ENCODE measurements around the gene KCNJ4.
"Not testable (repeated sequence)": the region's sequence is repeated elsewhere in the genome, so short reads cannot be mapped to it uniquely, and the experiment has no call there.

KCNJ4 gene

DNA sequence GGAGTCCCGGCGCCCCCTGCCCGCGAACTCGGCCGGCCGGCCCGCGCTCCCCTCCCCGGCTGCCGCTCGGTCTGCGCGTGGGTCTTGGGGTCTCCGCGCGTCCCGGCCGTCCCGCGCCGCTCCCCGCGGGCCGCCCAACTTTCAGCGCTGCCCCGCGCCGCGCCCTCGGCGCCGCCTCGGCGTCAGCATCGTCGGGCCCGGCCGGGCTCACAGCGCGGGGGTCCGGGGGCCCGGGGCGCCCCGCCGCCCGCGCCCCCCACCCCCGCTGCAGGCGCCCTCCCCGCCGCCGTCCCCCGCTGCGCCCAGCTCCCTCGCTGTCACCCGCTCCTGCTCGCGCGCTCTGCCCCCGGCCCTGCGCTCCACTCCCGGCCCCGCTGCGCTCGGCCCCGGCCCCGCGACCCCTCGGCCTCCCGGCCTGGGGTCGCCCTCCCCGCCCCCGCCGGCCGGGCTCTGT, at the start of gene KCNJ4:
KCNJ4 (minus strand) TSS at position 124 of the 454 bp plus-strand sequence. CDS start 27,067 bp downstream, outside the sequence.
- DNase-seq, result no peak

GRCh38 chr22:38503021-38503420, 48.0 kb upstream of the KCNJ4 start:
- DNase-seq, result no peak

DNA sequence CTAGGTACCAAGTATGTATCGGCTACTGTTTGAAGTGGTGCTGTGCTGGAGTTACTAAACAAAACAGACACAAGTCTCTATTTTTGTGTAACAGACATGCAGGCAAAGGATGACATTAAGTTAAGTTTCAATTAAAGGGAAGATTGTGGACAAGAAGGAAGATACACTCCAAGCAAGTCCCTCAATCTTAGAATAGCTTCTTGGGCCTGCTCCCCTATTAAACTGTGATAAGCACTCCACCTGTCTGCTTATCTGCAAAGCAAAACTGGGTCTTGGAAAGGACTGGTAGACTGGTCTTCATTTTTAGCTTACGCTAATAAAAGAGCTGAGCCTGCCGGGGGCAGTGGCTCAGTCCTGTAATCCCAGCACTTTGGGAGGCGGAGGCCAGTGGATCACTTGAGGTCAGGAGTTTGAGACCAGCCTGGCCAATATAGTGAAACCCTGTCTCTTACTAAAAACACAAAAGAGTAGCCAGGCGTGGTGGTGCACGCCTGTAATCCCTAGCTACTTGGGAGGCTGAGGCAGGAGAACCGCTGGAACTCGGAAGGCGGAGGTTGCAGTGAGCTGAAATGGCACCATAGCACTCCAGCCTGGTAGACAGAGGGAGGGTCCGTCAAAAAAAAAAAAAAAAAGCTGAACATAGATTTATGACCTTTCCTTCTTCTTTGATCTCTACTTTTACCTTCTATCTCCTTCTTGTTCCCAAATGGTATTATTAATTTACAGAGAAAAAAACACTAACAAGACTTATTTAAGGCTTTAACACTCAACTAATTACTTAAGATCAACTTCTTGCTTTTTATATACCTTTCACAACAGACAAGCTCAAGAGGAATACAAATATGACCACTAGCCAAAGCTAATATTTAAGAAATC, 47.0 kb upstream of the KCNJ4 start:
- DNase-seq, result no peak

DNA sequence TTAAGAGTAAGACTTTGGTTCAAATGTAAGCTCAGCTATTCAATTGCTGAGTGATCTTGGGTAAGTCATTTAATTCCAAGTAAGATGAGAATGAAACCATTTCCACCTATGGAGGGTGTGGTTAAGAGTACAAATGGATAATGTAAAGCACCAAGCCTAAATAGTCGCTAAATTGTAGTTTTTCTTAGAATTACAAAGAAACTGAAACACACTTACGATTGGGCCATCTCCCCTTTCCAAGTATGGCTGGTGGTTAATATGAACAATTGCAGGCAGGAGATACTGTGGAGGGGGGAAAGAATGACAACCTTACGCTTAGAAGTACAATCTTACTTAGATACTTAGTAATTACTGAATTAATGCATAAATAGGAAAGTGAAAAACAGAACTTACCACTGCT, 42.9 kb upstream of the KCNJ4 start:
- DNase-seq, result no peak

DNA sequence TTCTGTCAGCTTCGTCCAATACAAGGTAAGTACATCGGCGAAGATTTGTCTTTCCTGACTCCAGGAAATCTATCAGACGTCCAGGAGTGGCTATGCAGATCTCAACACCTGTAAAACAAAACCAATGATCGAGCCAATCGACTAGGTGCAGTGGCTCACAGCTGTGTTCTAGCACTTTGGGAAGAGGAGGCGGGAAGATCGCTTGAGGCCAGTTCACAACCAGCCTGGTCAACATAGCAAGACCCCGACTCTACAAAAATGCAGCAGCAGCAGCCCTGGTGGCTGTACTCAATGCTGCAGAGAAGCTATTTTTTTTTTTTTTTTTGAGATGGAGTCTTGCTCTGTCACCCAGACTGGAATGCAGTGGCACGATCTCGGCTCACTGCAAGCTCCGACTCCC, 39.9 kb upstream of the KCNJ4 start:
- DNase-seq, result no peak

GRCh38 chr22:38494498-38494897, 39.5 kb upstream of the KCNJ4 start:
- no peak for DNase-seq

- DNase-seq, result no peak
Measured at GRCh38 chr22:38491707-38492348, 36.8 kb upstream of the KCNJ4 start.

GRCh38 chr22:38490915-38491314, 35.9 kb upstream of the KCNJ4 start:
- no peak for DNase-seq

DNA sequence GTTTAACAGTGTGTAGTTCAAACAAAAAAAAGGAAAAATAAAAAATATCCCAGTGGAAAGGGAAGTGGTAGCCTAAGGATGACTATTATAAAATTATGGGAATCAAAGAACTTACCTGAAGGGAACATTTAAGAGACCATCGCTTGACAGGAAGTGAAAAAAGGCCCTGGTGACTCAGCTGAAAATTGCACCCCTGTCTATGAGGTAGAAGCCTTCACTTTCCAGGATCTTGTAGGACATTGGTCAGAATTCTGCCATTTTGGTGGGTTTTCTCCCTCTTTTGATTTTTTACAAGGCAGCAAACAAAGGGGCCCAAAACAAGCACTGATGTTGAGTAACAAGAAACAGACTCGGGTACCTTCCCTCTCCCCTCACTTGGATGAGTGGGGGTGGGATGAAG, 35.5 kb upstream of the KCNJ4 start:
- no peak for DNase-seq

DNA sequence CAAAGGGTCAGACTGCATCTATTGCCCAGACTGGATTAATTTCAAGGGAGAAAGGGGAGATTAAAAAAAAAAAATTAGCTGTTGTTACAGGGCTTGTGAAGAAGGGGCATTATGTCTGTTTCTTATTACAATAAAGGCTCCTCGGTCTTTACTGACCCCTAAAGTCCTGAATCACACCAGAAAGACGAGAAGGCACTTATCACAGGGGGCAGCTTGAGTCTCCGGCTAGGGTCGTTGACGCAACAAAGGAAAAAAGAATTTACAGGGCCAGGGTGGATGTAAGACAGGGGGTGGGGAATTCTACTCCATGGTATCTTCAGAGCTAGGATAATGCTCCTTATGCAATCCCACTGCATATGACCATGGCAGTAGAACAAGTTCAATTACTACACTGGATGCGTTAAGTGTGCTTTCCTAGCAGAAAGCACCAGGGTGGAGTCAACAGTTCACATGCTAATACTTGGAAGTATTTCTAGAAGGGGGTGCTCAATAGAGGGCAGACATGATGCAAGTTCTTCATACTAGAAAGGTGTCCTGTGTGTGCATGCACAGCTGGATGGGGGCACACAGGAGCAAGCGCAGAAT, 34.7 kb upstream of the KCNJ4 start:
- DNase-seq, result no peak

DNA sequence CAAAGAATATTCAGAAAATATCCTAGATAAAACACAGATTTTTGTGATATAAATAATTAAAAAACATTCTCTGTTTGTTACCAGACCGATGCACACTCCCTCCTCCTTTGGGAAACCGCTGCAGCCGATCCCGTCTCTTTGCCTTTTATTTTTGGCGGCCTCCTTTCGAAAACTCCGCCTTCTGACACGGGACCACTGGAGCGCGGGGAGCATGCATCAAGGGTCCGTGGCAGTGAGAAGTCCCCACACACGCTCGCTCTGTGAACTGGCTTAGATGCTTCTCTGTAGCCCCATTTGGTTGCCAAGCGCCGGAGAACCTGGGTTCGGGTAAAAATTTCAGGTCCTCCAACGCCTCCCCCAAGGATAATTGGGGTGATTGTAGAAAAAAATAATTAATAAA, 34.1 kb upstream of the KCNJ4 start:
- no peak for DNase-seq

GRCh38 chr22:38487946-38488345, 32.9 kb upstream of the KCNJ4 start:
- no peak for DNase-seq

DNA sequence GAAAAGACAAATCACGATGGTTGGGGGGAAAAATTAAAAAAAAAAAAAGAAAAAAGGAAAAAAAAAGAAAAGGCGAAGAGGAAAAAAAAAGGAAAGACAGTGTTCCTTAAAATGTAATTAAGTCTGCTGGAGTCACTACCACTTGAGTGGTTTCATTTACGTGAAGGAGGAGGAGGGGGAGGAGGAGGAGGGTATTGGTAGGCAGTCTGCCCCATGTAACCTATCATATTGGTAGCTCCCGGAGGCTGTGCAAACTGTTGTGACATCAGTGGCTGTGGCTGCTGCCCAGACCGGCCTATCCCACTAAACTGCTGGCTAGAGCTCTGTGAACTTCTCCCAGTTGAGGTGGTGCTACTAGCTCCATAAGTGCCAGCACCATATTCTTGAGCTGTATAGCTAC, 30.8 kb upstream of the KCNJ4 start:
- no peak for DNase-seq

DNA sequence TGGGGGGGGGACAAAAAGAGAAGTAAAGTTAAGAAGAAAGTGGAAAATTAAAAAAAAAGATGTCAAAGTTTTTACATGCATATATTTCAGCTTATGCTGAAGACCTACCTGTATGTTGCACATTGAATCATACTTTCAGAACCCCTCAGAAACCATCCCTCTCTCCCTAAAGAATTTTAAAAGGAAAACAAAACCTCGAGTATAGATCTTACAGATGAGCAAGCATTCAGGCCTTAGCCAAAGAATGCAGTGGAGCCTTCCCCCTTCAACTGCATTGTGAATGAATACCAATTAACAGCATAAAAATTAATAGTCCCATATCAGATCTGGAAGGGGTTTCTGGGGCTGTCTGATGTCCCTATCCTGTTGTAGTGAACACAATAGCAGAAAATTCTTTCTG, 29.2 kb upstream of the KCNJ4 start:
- DNase-seq, result no peak

DNA sequence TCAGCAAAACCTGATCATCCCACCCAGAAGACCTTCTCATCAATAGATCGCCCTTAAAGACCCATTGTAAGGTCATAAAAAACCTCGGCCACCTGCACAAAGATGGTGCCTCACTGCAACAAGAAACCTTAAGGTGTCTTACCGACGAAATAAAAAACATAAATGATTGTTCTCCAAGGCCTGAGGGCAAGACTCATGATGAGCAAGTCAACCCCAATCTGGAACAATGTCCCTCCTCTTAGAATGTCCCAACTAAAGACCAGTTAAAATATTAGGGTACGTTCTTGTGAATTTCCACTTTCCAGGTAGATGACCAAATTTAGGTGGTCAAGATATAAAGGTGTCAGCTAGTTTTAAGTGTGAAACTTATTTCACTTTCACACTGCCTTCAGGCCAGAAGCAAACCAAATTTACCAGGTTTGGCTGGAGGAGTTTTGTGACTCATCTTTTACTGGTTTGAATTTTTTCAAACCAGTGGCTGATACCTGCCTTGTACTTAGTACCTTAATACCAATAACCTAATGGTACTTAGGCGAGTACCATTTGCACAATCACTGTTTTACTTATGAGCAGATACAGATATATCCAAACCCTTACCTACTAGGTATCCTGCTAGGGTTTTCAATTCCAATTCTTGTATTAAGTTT, 27.8 kb upstream of the KCNJ4 start:
- DNase-seq, result no peak

GRCh38 chr22:38481871-38482332, 26.9 kb upstream of the KCNJ4 start:
- no peak for DNase-seq

GRCh38 chr22:38481162-38481870, 26.3 kb upstream of the KCNJ4 start:
- DNase-seq, result no peak

DNA sequence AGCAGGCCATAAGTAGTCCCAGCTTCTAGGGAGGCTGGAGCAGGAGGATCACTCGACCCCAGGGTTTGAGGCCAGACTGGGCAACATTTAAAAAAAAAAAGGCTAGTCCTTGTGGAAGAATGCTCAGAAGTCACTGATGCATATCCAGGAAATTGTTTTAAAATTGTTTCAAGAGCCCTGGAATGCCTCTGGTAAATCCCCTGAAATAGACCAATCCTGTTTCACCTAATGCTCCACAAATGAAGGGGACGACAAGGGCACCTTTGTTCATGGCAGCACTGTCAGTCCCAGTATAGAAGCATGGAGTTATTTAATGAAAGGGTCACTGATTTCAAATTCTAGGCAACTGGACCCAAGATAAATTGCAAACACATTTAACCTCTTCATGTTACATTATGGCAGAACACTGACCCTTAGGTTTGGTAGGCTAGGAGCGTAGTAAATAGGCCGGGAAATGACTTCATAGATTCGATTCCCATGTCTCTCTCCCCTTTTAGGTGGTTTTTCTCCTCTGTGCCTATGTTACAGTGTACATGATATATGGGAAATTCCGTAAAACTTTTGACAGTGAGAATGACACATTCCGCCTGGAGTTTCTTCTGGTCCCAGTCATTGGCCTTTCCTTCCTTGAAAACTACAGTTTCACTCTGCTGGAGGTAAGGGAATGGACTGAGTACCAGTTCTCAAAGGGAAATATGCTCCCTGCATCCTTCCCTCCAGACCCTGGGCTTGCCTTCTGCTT, 24.3 kb upstream of the KCNJ4 start:
- DNase-seq, result no peak

DNA sequence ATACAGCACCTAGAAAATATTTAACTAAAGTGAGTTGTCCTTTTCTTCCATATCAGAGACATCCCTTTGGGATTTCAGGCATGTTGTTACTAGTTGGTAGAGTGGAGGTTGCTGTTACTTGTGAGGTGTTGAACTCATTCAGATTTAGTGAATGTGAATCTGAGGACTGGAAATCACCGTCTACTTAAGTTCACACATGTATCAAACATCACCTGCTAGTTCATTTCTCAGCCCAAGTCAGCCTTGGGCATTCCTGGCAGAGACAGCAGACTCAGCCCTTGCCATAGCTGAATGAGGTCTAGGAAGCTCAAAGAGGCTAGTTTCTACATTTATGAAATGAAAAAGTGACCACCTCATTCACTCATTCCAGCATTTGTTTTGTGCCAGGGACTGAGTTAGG, 22.6 kb upstream of the KCNJ4 start:
- DNase-seq, result no peak

DNA sequence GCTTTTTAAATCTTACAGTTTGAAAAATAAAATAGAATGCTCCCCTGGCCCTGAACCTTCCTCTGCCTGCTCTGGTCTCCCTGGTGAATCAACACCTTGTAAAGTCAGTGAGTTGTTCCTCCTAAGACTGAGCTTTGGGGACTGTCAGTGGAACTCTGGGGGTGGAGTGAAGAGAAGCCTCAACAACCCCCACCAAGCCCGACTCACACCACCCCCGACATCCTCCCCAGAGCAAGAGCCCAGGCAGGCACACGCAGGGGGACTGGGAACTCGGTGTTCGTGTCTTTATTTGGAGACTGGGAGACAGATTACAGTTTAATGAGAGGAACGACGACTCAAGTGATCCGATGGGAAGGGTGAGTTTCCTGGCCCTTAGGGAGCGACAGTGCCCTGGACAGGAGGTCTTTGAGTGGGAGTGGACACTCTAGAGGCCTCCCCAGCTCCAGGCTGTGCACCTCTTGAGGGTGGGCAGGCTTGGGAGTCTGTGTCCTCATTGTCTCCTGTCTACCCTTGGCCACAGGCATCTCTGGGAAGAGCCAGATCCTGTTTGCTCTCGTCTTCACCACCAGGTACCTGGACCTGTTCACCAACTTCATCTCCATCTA, 19.1 kb upstream of the KCNJ4 start:
- DNase-seq, result no peak

- no peak for DNase-seq
Measured at GRCh38 chr22:38471237-38471636, 16.2 kb upstream of the KCNJ4 start.

GRCh38 chr22:38470179-38470578, 15.2 kb upstream of the KCNJ4 start:
- not testable (repeated sequence) for DNase-seq

All from stimulated activated CD4-positive, alpha-beta T cell treated with anti-CD3 and anti-CD28 coated beads, Interleukin-1b, Interleukin-23, amount 100 ng/mL, for 48 hours (primary cell).